Amniotic stem cell (primary cell): Measurements from ENCODE around the gene NTRK3.

Experiments used
- DNase-seq: peaks from one replicate; lab custom pipeline; 2025; lab: John Stamatoyannopoulos, UW

NTRK3 gene

GRCh38 chr15:87940768-87941167 is 315.8 kb downstream of the NTRK3 start:
- DNase-seq: no peak

DNA sequence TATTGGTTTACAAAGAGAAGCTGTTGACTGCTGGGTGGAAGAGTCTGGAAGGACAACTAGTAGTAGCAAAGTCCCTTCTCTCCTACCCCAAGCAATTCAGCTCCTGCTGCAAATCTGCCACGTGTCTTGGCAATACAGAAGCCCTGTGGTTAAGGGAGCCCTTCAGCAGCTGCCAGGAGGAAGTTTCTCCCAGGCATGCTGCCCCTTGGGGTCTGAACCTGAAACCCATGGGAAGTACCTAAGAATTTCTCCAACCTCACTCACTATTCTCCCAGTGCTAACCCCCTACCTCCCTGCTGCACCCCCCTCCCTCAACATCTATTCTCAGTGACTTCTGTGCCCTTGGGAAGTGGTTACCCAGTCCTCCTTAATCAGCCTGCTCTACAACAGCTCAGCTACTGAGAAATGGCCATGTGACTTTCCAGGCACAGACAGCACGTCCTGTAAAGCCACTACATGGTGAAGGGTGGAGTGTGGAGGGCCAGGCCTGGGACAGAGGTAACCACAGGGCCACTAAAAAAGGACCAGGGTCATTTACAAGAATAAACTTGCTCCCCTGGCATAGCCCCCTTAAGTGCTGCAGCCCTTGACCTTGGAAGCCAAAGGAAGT is 316.6 kb downstream of the NTRK3 start:
- DNase-seq: no peak

GRCh38 chr15:87938031-87938430 is 318.5 kb downstream of the NTRK3 start:
- DNase-seq: no peak

GRCh38 chr15:87935583-87935982 is 321.0 kb downstream of the NTRK3 start:
- DNase-seq: no peak

DNA sequence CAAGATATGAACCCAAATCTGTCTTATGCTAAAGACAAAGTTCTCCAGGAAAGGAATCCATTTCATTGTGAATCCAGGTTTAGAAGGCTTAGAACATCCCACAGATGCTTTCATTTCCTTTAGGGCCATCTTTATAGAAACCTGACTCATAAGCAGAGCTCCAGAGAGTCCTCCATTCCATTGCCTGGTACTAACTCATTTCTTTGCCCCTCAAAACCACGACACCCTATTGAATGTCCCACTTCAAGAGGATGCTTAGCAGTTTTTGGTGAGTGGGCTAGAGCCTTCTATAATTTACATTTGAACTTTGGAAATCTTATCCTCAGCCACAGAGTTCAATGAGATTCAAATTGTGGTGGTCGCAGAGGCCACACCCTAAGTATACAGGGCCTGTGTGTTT is 325.0 kb downstream of the NTRK3 start:
- no peak for DNase-seq

DNA sequence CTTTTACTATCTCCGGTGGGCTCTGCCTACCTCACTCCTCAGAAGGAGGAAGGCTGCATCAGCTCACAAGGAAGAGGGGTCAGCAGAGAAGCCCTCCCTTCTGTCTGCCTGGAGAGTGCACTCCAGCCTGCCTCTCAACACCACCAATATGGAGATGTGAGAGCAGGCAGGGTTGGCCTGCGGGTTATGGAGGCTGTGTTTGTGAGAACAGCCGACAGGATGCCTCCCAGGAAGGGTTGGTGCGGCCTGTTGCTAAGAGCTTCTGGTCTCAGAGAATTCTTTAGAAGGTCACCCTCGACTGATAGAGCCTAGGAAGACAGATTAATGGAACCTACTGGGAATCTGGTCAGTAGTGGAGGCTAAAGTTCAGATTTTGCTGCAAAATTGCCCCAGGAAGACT is 326.1 kb downstream of the NTRK3 start:
- no peak for DNase-seq

DNA sequence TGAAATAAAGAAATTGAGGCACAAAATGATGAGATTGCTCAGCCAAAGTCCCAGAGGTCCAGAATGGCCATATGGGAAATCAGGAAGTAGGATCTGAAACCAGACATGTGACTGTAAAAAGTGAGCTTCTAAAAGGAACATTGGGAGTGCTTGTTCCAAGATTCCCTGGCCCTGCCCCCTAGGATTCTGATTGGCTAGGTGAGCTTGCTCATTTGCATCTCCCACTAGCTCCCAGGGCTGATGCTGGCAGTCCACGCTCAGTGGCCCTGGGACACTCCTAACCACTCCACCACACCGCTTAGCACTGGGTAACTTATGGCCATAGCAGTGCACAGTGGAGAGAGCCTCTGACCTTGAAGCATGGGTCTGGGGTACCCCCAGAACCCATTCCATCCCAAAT is 326.7 kb downstream of the NTRK3 start:
- DNase-seq: no peak

GRCh38 chr15:87924433-87924832 is 332.1 kb downstream of the NTRK3 start:
- no peak for DNase-seq

DNA sequence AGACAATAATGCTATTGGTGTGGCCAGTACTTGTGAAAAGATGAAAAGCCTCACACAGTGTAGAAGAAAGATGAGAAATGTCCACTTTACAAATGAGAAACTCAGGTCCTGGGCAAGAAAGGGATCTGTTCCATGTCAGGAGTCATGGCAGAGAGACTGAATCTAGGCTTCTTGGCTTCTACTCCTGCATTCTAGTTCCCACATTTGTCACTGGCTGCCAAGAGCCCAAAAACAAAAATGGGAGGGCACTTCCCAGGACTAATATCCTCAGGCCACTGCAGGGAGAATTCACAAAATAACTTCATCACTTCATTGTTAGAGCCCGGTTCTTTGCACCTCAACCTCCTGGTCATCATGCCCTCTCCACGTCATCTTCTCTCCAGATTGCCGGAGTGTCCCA is 337.5 kb downstream of the NTRK3 start:
- DNase-seq: no peak

GRCh38 chr15:87917480-87917879 is 339.1 kb downstream of the NTRK3 start:
- DNase-seq: no peak

DNA sequence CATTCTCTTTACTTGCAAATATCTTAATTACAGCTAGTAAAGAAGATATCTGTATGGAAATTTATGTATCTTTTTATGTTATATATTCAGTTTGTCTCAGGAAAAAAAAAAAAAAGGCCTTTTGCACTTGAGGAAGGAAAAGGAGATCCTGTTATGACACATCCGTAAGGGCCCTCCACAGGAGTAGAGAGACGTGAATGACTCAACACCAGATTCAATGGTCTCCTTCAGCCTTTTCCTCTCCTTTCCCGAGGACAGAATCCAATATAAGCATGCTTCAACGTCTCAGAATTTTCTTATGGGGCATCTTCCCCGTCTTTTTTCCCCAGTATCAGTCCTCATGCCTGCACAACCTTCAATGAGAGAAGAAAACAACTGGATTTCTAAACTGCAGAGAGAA is 340.3 kb downstream of the NTRK3 start:
- DNase-seq: no peak

DNA sequence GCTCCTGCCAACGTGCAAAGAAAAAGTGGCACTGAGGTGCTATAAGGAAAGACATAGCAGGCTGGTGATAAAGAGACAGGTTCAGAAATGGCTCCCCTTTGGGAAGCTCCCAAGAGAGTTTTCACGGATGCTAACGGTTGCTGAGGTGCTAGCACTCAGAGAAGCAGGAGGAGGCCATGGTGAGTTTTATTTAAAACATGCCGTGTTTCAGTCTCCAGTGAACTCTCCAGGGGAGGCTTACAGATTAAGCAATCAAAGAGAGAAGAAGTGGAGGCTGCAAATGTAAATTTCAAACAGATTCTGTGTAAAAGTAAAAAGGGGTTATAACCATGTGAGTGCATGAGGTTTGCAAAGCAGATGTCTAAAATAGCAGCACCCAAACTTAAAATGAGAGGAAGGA is 346.2 kb downstream of the NTRK3 start:
- DNase-seq: no peak

GRCh38 chr15:87907676-87908446 is 348.7 kb downstream of the NTRK3 start:
- DNase-seq: no peak

DNA sequence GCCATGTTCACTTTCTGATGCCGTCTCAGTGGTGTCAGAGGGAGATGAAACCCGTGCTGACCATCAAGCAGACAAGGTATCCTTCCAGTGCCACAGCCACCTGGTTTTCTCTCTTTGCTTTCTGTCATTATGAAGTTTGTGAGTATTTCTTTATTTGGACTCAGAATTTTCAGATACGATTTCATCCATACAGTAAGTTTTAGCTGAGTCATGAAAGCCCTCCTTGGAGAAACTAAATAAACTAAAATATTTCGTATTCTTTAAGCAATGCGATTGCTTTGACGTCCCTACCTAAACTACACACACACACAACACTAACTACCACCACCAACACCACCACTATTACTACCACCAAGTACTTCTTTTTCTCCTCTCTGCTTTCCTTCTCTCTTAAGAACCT is 350.1 kb downstream of the NTRK3 start:
- DNase-seq: no peak

GRCh38 chr15:87902772-87903426 is 353.6 kb downstream of the NTRK3 start:
- DNase-seq: no peak

DNA sequence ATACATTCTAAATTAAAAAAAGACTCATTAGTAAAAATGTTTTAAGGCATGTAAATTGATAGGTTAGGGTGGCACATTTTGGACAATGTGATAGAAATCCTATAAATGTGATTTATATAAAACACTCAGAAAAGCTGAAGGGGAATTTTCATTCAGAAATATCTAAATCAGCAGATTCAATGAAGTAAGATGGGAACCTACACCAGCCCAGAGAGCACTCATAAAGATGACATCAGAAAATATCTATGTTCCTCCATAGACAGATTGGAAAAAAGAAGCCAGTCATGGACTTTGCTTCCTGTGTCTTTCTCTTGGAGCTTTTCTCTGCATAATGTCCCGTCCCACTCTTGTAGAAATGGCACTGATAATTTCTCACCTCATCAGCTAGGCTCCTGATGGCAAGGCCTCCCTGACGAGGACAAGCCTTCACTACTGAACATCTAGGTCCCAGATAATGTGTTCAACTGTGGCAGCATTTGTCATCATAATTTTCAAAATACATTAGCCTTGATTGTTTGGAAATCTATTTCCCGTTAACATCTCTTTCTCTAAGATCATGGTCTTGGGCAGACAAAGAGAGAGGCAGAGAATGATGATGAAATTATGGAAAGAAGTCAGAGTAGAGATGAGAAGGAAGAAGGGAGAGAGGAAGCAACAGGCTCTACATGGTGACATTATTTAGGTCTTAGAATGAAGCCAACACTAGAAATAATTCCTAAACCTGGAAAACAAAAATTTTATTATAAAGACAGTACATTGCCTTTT is 354.4 kb downstream of the NTRK3 start:
- DNase-seq: no peak

GRCh38 chr15:87901008-87901407 is 355.5 kb downstream of the NTRK3 start:
- DNase-seq: no peak

GRCh38 chr15:87896936-87897335 is 359.6 kb downstream of the NTRK3 start:
- DNase-seq: no peak

- no peak for DNase-seq
Measured at GRCh38 chr15:87887177-87887576, 369.4 kb downstream of the NTRK3 start.

GRCh38 chr15:87881026-87881425 is 375.5 kb downstream of the NTRK3 start:
- no peak for DNase-seq

DNA sequence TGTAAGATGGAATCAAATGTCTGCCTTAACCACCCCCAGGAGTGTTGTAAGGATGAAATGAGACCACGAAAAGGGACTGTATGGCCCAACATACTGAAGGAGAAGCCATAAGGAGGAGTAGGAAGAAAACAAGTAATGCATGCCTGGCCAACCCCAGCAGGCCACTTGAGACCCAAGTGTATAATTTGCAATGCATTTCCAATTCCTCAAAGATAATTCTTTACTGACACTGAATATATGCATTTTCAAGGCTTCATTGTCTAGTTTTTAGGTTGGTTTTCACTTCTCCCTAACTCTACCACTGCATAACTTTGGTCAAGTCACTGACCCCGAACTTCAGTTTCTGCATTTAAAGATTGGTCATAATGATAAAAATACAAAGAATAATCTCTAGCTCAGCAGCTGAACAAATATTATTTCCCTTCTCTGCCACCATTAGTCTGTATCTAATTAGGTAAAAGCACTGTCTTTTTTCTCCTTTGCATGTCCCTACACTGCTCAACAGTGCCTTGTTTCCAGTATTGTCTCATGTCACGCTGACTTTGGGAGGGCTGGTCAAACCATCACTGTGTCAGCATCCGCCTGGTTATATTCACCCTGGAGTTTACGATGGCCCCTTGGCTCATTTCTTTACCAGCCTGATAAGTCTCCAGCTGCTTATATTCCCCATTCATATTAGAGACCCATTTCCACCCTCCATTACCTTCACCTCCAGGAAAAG is 378.6 kb downstream of the NTRK3 start:
- no peak for DNase-seq
